GM20000 (cell line): ENCODE data around the gene SBK2.

ENCODE experiments used
- DNase-seq: peaks from one replicate; pipeline ENCODE4 v3.0.0; 2012; ENCODE audit warnings: low spot score
- TF ChIP-seq, protein P1 (sequence below): IDR thresholded peaks from 2 replicates; pipeline ENCODE4 v1.5.1; 2012; ENCODE audit warnings: mild to moderate bottlenecking, control low read depth; ENCODE audit errors: extremely low read depth, missing control alignments

The SBK2 gene

DNA sequence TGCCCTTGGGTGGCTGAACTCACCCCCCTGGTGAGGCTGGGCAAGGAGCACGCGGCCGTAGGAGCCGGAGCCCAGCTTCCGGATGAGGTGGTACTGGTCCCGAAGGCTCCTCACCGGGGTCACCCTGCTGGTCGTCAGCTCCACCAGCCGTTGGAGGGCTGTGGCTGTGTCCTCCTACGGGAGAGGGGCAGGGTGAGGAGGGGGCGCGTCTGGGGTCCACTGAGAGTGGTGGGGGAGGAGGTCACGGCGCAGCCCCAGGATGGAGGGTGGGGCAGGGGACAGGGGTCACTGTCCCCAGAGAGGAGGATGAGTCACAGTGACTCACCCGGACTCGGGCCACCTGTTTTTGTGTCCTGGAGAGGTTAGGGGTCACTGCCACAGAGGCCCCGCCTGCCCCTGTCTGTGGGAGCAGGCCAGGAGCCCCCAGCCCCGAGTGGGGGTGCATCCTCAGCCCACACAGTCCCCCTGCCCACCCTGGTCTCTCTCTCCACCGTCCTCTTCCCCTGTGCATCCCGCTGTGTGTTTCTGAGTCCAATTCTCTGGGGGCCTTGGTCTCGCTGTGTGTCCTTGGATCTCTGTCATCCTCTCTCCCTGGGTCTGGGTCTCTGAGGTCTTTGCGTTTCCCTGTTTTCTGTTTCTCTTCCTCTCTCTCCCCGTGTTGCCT is 8.0 kb upstream of the SBK2 start:
- TF ChIP-seq, protein P1, sequence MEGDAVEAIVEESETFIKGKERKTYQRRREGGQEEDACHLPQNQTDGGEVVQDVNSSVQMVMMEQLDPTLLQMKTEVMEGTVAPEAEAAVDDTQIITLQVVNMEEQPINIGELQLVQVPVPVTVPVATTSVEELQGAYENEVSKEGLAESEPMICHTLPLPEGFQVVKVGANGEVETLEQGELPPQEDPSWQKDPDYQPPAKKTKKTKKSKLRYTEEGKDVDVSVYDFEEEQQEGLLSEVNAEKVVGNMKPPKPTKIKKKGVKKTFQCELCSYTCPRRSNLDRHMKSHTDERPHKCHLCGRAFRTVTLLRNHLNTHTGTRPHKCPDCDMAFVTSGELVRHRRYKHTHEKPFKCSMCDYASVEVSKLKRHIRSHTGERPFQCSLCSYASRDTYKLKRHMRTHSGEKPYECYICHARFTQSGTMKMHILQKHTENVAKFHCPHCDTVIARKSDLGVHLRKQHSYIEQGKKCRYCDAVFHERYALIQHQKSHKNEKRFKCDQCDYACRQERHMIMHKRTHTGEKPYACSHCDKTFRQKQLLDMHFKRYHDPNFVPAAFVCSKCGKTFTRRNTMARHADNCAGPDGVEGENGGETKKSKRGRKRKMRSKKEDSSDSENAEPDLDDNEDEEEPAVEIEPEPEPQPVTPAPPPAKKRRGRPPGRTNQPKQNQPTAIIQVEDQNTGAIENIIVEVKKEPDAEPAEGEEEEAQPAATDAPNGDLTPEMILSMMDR, result no peak
- DNase-seq, result no peak

DNA sequence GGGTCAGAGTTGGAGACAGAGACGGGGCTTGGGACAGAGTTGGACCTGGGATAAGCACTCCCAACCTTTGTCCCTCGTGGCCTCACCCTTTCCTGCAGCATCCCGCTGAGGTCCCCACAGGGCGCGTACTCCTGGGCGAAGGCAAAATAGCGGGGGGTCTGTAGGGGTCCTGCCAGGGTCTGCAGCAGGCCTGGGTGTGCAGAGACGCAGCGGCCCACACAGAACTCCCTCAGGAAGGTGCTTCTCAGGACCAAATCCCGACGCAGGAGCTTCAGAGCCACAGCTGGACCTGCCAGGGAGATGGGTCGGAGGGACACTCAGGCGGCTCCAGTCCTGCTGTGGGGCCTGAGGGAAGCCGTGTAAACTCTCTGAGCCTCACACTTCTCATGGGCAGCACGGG is 7.1 kb upstream of the SBK2 start:
- TF ChIP-seq, protein P1, result no peak
- no peak for DNase-seq

DNA sequence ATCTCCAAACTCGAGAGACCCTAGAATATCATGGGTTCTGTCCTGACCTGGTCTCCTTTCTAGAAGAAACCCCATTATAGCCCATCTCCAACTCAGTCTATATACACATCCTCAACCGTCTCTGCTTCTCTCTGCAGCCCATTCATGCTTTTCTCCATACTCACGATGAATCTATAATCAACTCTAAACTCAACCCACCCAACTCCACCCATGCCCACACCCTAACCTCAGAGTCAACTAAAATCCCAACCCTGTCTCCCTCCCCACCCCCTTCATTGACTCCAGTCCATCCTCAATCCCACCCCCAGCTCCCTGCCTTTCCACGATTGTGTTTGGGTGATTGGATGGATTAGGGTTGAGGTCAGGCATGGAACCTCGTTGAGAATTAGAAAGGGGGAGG is 6.6 kb upstream of the SBK2 start:
- TF ChIP-seq, protein P1, result no peak
- no peak for DNase-seq

DNA sequence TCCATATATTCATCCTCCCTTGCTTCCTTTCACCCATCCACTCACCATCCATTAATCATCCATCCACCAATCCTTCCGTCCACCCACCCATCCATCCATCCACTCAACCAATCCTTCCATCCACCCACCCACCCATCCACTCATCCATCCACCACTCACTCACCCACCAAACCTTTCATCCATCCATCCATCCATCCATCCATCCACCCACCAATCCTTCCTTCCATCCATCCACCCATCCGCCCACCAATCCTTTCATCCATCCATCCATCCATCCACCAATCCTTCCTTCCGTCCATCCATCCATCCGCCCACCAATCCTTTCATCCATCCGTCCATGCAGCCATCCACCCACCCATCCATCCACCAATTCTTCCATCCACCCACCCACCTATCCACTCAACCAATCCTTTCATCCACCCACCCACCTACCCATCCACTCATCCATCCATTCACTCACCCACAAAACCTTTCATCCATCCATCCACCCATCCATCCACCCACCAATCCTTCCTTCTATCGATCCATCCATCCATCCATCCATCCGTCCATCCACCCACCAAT is 5.4 kb upstream of the SBK2 start:
- TF ChIP-seq, protein P1, result no peak
- no peak for DNase-seq

DNA sequence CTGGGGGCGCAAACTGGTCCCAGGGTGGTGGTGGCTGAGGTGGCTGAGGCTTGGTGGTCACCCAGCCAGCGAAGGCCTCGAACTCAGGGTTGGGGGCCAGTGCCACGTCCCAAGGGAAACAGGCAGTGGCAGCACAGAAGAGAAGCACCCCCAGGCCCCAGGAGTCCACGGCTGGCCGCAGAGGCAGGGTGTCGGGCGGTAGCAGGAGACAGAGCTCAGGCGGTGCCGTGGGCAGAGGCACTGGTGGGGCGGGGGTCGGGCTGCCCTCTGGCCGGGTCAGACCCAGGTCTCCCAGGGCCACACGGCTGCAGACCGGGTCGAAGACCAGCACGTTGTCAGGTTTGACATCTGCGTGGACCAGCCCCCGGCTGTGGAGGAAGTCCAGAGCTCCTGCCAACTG is 4.2 kb upstream of the SBK2 start:
- TF ChIP-seq, protein P1, result no peak
- DNase-seq, result no peak

DNA sequence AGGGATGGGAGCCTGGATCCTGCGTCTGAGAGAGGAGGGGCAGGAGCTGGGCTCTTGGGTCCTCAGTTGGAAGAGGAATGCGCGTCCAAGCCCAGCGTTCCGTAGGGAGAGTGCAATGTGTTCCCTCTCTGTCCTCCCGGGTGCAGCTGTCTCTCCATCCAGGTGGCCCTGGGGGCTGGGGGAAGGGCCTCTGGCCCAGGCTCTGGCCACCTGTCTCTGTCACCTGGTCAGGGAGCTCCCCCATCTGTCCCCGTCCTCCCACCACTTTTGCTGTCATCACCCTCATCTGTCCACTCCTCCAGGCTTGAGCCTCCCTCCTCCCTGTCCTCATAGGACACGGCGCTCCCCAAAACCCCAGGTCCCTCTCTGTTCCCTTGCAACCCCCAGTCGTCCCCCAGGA is 3.7 kb upstream of the SBK2 start:
- TF ChIP-seq, protein P1, result no peak
- no peak for DNase-seq

DNA sequence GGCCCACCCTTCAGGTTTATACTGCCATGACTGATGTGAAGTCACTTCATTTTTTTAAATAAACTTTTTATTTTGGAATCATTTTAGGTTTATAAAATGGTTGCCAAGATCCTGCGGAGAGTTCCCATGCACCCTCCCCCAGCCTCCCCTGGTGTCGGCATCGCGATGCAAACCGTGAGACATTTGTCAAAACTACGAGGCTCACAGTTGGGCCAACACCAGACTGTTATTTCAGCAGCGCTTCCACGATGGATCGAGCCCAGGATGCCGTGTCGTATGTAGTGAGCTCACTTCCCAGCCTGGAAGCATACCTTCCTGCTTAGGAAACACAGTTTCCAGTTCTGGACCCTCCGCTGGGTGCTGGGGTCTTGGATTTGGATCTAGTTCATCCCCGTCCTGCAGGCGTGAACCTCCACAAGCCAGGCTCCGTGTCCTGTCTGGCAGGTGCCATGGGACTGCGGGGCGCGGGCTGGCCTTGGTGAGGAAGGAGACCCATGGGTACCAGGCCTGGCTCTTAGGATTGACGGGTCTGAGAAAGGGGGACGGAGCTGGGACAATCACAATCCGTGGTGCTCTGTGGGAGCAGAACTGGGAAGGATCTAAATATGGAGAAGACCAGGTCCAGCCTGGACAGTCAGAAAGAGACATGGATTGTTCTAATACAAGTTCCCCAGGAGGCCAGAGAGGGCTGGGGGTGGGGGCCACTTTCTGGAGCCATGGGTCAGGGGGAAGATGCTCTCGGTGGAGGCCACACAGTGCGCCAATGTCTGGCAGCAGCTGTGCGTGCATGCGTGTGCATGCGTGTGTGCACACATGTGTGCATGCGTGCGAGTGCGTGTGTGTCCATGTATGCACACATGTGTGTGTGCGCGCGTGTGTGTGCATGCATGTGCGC is 2.4 kb upstream of the SBK2 start:
- no peak for DNase-seq
- TF ChIP-seq, protein P1, result no peak
